GM12878 (cell line): ENCODE measurements around the gene GABPB2. TPM values are rescaled to one million over a fixed set of nuclear protein-coding genes. Genes with fewer than 3 reads are reported as not detected.

ENCODE experiments used
- ATAC-seq: fragments of 200-7000 bp; cut with Tn5 transposase; 3 replicates; pipeline ENCODE4 v1.9.1; 2020; ENCODE audit warnings: mild to moderate bottlenecking, moderate library complexity
- BruUV-seq: library from RNA; stranded (reverse); fragments of 400-500 nt; replicated peaks from 2 replicates; lab custom pipeline; 2021; lab: Mats Ljungman, UMichigan
- CTCF ChIA-PET: fragments of 300-600 bp; sonication (Branson Sonifier 250); formaldehyde crosslinking; extraction: SDS; loops from one replicate; lab custom pipeline; 2021; ENCODE audit warnings: inconsistent platforms; lab: Yijun Ruan, JAX
- POLR2A ChIA-PET: fragments of 350-600 bp; formaldehyde crosslinking; extraction: SDS; loops from one replicate; lab custom pipeline; 2021; ENCODE audit warnings: inconsistent platforms; lab: Charles Lee
- RAD21 ChIA-PET: fragments of 300-600 bp; sonication (Branson Sonifier 250); formaldehyde crosslinking; loops from one replicate; lab custom pipeline; 2023; ENCODE audit warnings: antibody characterized with exemption; ENCODE audit not compliant: unreplicated experiment; lab: Charles Lee
- SMC1A ChIA-PET: fragments of 300-600 bp; sonication (Branson Sonifier 250); formaldehyde crosslinking; loops from one replicate; lab custom pipeline; 2023; ENCODE audit not compliant: unreplicated experiment, uncharacterized antibody; lab: Charles Lee
- DNase-seq: peaks from one replicate; pipeline ENCODE4 v3.0.0-alpha.2; 2011; ENCODE audit warnings: low read depth, low spot score
- FAIRE-seq: peaks from 3 replicates; lab custom pipeline; 2011; peaks lifted over from hg19 to GRCh38; lab: Jason Lieb, UNC
- H2AFZ ChIP-seq: 2 replicates; pipeline ENCODE4 v1.6.0; 2011; ENCODE audit warnings: low read depth, low read length, control low read depth; ENCODE audit not compliant: control insufficient read depth
- H3K27ac ChIP-seq: 2 replicates; pipeline ENCODE4 v1.5.1; 2011; ENCODE audit warnings: control low read depth; ENCODE audit not compliant: control insufficient read depth, insufficient read depth
- H3K27me3 ChIP-seq, 2 experiments: replicated peaks in 1 of 2; 2 replicates each; pipeline versions ENCODE4 v1.6.0 to v1.6.1; 2011; ENCODE audit warnings: low read length in 1 of 2; ENCODE audit not compliant: control insufficient read depth in 2 of 2, insufficient read depth in 2 of 2
- H3K36me3 ChIP-seq, 2 experiments: 2 replicates each; pipeline ENCODE4 v1.5.1; 2011; ENCODE audit warnings: low read length in 1 of 2; ENCODE audit not compliant: control insufficient read depth in 2 of 2, insufficient read depth in 2 of 2
- H3K4me1 ChIP-seq: 2 replicates; pipeline ENCODE4 v1.6.1; 2011; ENCODE audit warnings: mild to moderate bottlenecking, low read length, moderate library complexity, mixed read lengths; ENCODE audit not compliant: control insufficient read depth, insufficient read depth
- H3K4me2 ChIP-seq: 2 replicates; pipeline ENCODE4 v1.6.0; 2011; ENCODE audit warnings: control low read depth; ENCODE audit not compliant: control insufficient read depth, insufficient read depth
- H3K4me3 ChIP-seq: fragments of 200-600 bp; sonication (generic); 2 replicates; pipeline ENCODE4 v1.5.1; 2016
- H3K79me2 ChIP-seq: 2 replicates; pipeline ENCODE4 v1.6.0; 2011; ENCODE audit warnings: low read length; ENCODE audit not compliant: control insufficient read depth, insufficient read depth
- H3K9ac ChIP-seq: 2 replicates; pipeline ENCODE4 v1.8.0; 2011; ENCODE audit warnings: low read length, control low read depth, mixed read lengths; ENCODE audit not compliant: control insufficient read depth, insufficient read depth
- H3K9me3 ChIP-seq: replicated peaks from 3 replicates; pipeline ENCODE4 v1.5.1; 2011; ENCODE audit warnings: mild to moderate bottlenecking, low read length; ENCODE audit not compliant: control insufficient read depth, insufficient read depth
- H4K20me1 ChIP-seq: 2 replicates; pipeline ENCODE4 v1.6.0; 2011; ENCODE audit not compliant: control insufficient read depth, insufficient read depth
- ATF3 ChIP-seq: IDR thresholded peaks from 2 replicates; pipeline ENCODE4 v1.6.1; 2011; ENCODE audit warnings: low read depth, mild to moderate bottlenecking, low read length, moderate library complexity, borderline replicate concordance; ENCODE audit errors: extremely low read depth
- BCL11A ChIP-seq: IDR thresholded peaks from 2 replicates; pipeline ENCODE4 v1.6.1; 2011; ENCODE audit warnings: low read depth, low read length
- CREB1 ChIP-seq: IDR thresholded peaks from 2 replicates; pipeline ENCODE4 v1.6.1; 2012; ENCODE audit warnings: low read depth, mild to moderate bottlenecking, inconsistent platforms
- E4F1 ChIP-seq: fragments of 450-650 bp; IDR thresholded peaks from 2 replicates; pipeline ENCODE4 v1.6.1; 2018; ENCODE audit warnings: borderline replicate concordance, mild to moderate bottlenecking; ENCODE audit not compliant: partially characterized antibody
- IKZF2 ChIP-seq, 2 experiments: fragments of 450-650 bp; IDR thresholded peaks; 2 replicates each; pipeline ENCODE4 v1.6.1; 2017; ENCODE audit warnings: mild to moderate bottlenecking in 2 of 2, moderate library complexity in 2 of 2
- KDM1A ChIP-seq: fragments of 200-600 bp; sonication (generic); IDR thresholded peaks from 2 replicates; pipeline ENCODE4 v1.6.1; 2016; ENCODE audit warnings: borderline replicate concordance
- MXI1 ChIP-seq: fragments of 150-350 bp; IDR thresholded peaks from 2 replicates; pipeline ENCODE4 v1.6.1; 2011; ENCODE audit warnings: low read depth, mild to moderate bottlenecking, inconsistent platforms, low read length, improper control_type of control experiment
- NBN ChIP-seq: fragments of 450-650 bp; IDR thresholded peaks from 2 replicates; pipeline ENCODE4 v1.6.1; 2016
- NKRF ChIP-seq: fragments of 450-650 bp; conservative IDR thresholded peaks from 2 replicates; pipeline ENCODE4 v1.6.1; 2017; ENCODE audit warnings: mild to moderate bottlenecking, moderate library complexity
- NRF1 ChIP-seq: conservative IDR thresholded peaks from 2 replicates; pipeline ENCODE4 v1.6.1; 2011; ENCODE audit warnings: mild to moderate bottlenecking, low read depth, low read length, improper control_type of control experiment
- PBX3 ChIP-seq: IDR thresholded peaks from 2 replicates; pipeline ENCODE4 v1.6.1; 2011; ENCODE audit warnings: mild to moderate bottlenecking, low read depth, low read length, moderate library complexity; ENCODE audit not compliant: insufficient replicate concordance
- SIX5 ChIP-seq: IDR thresholded peaks from 2 replicates; pipeline ENCODE4 v1.6.1; 2011; ENCODE audit warnings: mild to moderate bottlenecking, low read depth, low read length, moderate library complexity; ENCODE audit not compliant: severe bottlenecking
- USF2 ChIP-seq: IDR thresholded peaks from 2 replicates; pipeline ENCODE4 v1.6.1; 2011; ENCODE audit warnings: low read depth, low read length, improper control_type of control experiment, borderline replicate concordance
- ZNF207 ChIP-seq: fragments of 450-650 bp; IDR thresholded peaks from 2 replicates; pipeline ENCODE4 v1.6.1; 2014; ENCODE audit warnings: antibody characterized with exemption, mild to moderate bottlenecking, borderline replicate concordance
- ZZZ3 ChIP-seq: IDR thresholded peaks from 2 replicates; pipeline ENCODE4 v1.6.1; 2011; ENCODE audit warnings: low read depth; ENCODE audit not compliant: control insufficient read depth, insufficient read length
- in situ Hi-C: fragments of 300-500 bp; cut with MboI; formaldehyde crosslinking; loops from 9 replicates; pipeline ENCODE4 v1.14.3; 2018; ENCODE audit warnings: mixed read lengths
- intact Hi-C: fragments of 100-400 bp; cut with micrococcal nuclease; formaldehyde crosslinking; loops from one replicate; pipeline ENCODE4 v1.14.2; 2022; ENCODE audit not compliant: unreplicated experiment
- polyA plus RNA-seq, 11 experiments: library from polyadenylated mRNA; depleted of rRNA in 4 of 11; unstranded in 6 of 11; stranded (reverse) in 5 of 11; fragments of >200 nt; fragmentation: Nextera tagmentation in 4 of 11; fragmentation: Illumina TruSeq in 1 of 11; extraction: Ambion mirVana in 4 of 11; extraction: Trizol in 1 of 11; gene quantifications; 1 replicate in 1 of 11; 2 replicates in 10 of 11; pipeline versions ENCODE4 v1.2.1 to v1.2.3, GENCODE V29; 2011 to 2016; ENCODE audit warnings: inconsistent platforms in 2 of 11, missing spikeins in 2 of 11, low read depth in 1 of 11
- total RNA-seq, 4 experiments: library from RNA; depleted of rRNA in 3 of 4; stranded (reverse); fragments of >200 nt in 3 of 4; fragmentation: Illumina TruSeq in 1 of 4; extraction: Trizol in 1 of 4; gene quantifications; 2 replicates each; pipeline versions ENCODE4 v1.2.1 to v1.2.3, GENCODE V29; 2013 to 2021

GABPB2 gene
- total and polyA plus RNA-seq, 10 of the 15 experiments (the other 5 are each of a cell fraction or from before 2014, with no cell fraction given), result 2.3 to 10.5 (median 6.9) TPM

- Histone ChIP-seq H3K36me3 (peaks cover 5 to 6% of the 10 kb centered on the region in 2 experiments; a peak in 3 of 4 replicates), H2AFZ (no peak overlapping the region), H4K20me1 (no peaks in the 10 kb centered on the region), H3K4me2 (no peak overlapping the region), H3K4me1 (no peaks in the 10 kb centered on the region), H3K9me3 (no peaks in the 10 kb centered on the region), H3K27ac (no peak overlapping the region), H3K4me3 (no peak overlapping the region), H3K27me3 (no peaks in the 10 kb centered on the region), H3K79me2 (no peaks in the 10 kb centered on the region), H3K9ac (no peak overlapping the region)
- ChIA-PET RAD21 (interaction anchor here (2.4 kb wide), 1 partner anchor 130 kb away, joined by 11 read pairs; the partner anchor contains the start of gene TNFAIP8L2), POLR2A (interaction anchor here (0.6 kb wide), 1 partner anchor 148 kb away, joined by 4 read pairs; no protein-coding TSS in a partner anchor), SMC1A (interaction anchor here (0.7 to 3.0 kb wide), 3 partner anchors 73 to 133 kb away, joined by 3 to 23 read pairs (median 18); partner anchors contain the start of gene TNFAIP8L2), CTCF (interaction anchor here (0.7 to 3.9 kb wide), 5 partner anchors 20 to 129 kb away, joined by 3 to 51 read pairs (median 26); partner anchors contain the start of genes C1orf56, MINDY1 and TNFAIP8L2)
- DNase-seq (no peak), FAIRE-seq (no peak), ATAC-seq (no peak)
- intact Hi-C loops, result no loop called here
- in situ Hi-C loops, result no loop called here
- no TSS peak for BruUV-seq
- TF ChIP-seq NKRF (no peak), NRF1 (no peak), ZNF207 (no peak), PBX3 (no peak), BCL11A (no peak), MXI1 (no peak), KDM1A (no peak), USF2 (no peak), SIX5 (no peak), IKZF2 (IDR thresholded peaks at IDR 0.05) (no peak), ZZZ3 (no peak), CREB1 (no peak), NBN (no peak), E4F1 (no peak), ATF3 (no peak)
Observed at GRCh38 chr1:151026460-151026859, 44.1 kb upstream of the GABPB2 start.
